HL-60 (cell line): ENCODE results near the gene AFF3.

Experiments
- DNase-seq, 2 experiments: peaks; one replicate each; pipeline ENCODE4 v3.0.0-alpha.2; 2010 to 2020; ENCODE audit warnings: low read depth in 1 of 2, low spot score in 1 of 2
- H3K27ac ChIP-seq: fragments of 250-450 bp; sonication (Bioruptor Pico); replicated peaks from 2 replicates; pipeline ENCODE4 v1.5.1; 2020; ENCODE audit warnings: mild to moderate bottlenecking, moderate library complexity
- H3K27me3 ChIP-seq: fragments of 250-450 bp; sonication (Bioruptor Pico); 2 replicates; pipeline ENCODE4 v1.5.1; 2021; ENCODE audit warnings: mild to moderate bottlenecking, moderate library complexity; ENCODE audit not compliant: insufficient read depth, poor library complexity, severe bottlenecking
- H3K4me3 ChIP-seq: replicated peaks from 2 replicates; pipeline ENCODE4 v1.5.1; 2011; ENCODE audit warnings: mild to moderate bottlenecking, control low read depth, low read length; ENCODE audit not compliant: insufficient read depth
- GABPA ChIP-seq: IDR thresholded peaks from 2 replicates; pipeline ENCODE4 v1.6.1; 2012; ENCODE audit warnings: low read depth
- POLR2AphosphoS5 ChIP-seq: IDR thresholded peaks from 2 replicates; pipeline ENCODE4 v1.6.1; 2012; ENCODE audit warnings: low read depth
- SPI1 ChIP-seq: IDR thresholded peaks from 2 replicates; pipeline ENCODE4 v1.6.1; 2012; ENCODE audit warnings: low read depth, mild to moderate bottlenecking, borderline replicate concordance
- TF ChIP-seq, protein P1 (sequence below): IDR thresholded peaks from one replicate; pipeline ENCODE4 v1.5.1; 2011; ENCODE audit warnings: low read length, control low read depth, inconsistent platforms; ENCODE audit not compliant: insufficient read depth
- TF ChIP-seq, protein P2 (sequence below): IDR thresholded peaks from 2 replicates; pipeline ENCODE4 v1.6.1; 2012; ENCODE audit warnings: low read depth; ENCODE audit not compliant: insufficient replicate concordance

AFF3 gene

DNA sequence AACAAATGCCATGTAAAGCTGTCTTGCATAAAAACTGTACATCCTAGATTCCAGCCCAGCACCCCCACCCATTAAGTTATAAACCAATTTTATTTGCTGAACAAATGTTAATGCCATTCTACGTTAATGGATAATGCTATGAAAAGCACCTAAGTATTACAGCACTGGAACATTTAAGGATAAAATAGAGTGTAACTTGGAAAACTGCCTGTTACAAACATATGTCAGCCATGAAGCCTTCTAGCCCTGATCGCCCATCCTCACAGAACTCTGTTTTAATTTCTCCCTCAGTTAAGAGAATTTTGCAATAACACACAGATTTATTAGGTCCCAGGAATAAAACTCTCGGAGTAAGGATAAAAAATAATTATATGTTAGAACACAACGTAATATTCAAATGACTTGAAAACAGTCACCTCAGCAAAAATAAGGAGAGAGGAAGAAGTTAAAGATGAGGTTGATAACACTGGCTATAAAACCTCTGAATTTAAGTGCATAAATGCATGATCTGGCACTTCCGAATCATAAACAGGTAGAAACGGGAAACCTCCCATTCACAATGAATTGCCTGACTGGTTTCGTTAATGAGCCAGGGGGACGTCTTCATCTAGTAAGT lies 308.7 kb downstream of the AFF3 start:
- TF ChIP-seq GABPA (no peak), POLR2AphosphoS5 (no peak), SPI1 (no peak)
- TF ChIP-seq, protein P1, sequence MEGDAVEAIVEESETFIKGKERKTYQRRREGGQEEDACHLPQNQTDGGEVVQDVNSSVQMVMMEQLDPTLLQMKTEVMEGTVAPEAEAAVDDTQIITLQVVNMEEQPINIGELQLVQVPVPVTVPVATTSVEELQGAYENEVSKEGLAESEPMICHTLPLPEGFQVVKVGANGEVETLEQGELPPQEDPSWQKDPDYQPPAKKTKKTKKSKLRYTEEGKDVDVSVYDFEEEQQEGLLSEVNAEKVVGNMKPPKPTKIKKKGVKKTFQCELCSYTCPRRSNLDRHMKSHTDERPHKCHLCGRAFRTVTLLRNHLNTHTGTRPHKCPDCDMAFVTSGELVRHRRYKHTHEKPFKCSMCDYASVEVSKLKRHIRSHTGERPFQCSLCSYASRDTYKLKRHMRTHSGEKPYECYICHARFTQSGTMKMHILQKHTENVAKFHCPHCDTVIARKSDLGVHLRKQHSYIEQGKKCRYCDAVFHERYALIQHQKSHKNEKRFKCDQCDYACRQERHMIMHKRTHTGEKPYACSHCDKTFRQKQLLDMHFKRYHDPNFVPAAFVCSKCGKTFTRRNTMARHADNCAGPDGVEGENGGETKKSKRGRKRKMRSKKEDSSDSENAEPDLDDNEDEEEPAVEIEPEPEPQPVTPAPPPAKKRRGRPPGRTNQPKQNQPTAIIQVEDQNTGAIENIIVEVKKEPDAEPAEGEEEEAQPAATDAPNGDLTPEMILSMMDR: no peak
- TF ChIP-seq, protein P2, sequence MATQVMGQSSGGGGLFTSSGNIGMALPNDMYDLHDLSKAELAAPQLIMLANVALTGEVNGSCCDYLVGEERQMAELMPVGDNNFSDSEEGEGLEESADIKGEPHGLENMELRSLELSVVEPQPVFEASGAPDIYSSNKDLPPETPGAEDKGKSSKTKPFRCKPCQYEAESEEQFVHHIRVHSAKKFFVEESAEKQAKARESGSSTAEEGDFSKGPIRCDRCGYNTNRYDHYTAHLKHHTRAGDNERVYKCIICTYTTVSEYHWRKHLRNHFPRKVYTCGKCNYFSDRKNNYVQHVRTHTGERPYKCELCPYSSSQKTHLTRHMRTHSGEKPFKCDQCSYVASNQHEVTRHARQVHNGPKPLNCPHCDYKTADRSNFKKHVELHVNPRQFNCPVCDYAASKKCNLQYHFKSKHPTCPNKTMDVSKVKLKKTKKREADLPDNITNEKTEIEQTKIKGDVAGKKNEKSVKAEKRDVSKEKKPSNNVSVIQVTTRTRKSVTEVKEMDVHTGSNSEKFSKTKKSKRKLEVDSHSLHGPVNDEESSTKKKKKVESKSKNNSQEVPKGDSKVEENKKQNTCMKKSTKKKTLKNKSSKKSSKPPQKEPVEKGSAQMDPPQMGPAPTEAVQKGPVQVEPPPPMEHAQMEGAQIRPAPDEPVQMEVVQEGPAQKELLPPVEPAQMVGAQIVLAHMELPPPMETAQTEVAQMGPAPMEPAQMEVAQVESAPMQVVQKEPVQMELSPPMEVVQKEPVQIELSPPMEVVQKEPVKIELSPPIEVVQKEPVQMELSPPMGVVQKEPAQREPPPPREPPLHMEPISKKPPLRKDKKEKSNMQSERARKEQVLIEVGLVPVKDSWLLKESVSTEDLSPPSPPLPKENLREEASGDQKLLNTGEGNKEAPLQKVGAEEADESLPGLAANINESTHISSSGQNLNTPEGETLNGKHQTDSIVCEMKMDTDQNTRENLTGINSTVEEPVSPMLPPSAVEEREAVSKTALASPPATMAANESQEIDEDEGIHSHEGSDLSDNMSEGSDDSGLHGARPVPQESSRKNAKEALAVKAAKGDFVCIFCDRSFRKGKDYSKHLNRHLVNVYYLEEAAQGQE: no peak
- no peak overlapping the region for H3K27ac ChIP-seq
- DNase-seq: no peak
- H3K27me3 ChIP-seq: no peaks in the 10 kb centered on the region
- H3K4me3 ChIP-seq: no peak overlapping the region

DNA sequence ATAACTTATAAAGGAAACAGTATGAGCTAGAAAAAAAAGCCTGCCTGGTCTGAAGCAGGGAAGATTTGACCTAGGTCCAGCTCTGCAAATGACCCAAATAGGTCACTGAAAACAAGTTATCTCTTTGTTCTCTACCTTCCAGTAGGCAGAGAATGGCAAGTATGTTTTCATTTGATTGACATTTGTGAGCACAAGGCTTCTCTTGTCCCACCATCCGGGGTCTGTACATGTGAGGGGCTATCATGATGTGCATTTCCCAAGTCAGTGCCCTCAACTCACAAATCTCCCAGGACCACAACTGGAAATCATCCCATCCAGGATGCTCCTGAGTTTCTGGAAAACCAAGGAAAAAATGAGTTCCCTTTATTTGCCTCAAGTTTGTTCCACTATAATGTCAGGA lies 309.5 kb downstream of the AFF3 start:
- Histone ChIP-seq H3K27me3 (no peaks in the 10 kb centered on the region), H3K27ac (no peak overlapping the region), H3K4me3 (no peak overlapping the region)
- TF ChIP-seq, protein P2: no peak
- TF ChIP-seq GABPA (no peak), SPI1 (no peak), POLR2AphosphoS5 (no peak)
- TF ChIP-seq, protein P1: no peak
- DNase-seq: no peak

DNA sequence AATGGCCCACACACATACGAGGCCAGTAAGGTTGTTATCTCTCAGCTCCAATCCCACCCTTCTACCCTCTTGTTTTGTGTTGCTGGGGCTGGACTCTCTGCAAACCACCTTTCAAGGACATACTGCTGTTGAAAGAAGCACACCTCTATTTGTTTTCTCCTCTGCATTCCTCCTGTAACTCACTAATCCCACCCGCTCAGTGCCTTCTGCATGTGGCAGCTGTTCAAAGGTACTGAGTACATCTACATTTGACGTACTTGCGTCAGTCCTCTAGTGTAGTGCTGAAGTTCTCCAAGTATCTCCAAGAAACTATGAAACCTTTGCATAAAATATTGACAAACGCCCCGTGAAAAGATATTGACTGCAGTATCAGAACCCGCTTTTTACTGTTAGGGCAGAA lies 310.6 kb downstream of the AFF3 start:
- no peak overlapping the region for H3K4me3 ChIP-seq
- no peak for TF ChIP-seq SPI1
- TF ChIP-seq, protein P2: peak; percentile 23
- DNase-seq: no peak
- H3K27me3 ChIP-seq: no peaks in the 10 kb centered on the region
- no peak overlapping the region for H3K27ac ChIP-seq
